Progenitor cell of endocrine pancreas (in vitro differentiated cells): ENCODE data around the gene TRAF7. TPM values are rescaled to one million over a fixed set of nuclear protein-coding genes. Genes with fewer than 3 reads are reported as not detected.
A peak's percentile ranks its signal among the peaks of the same experiment; 100 is the strongest.

Experiments
- DNase-seq: peaks from one replicate; pipeline ENCODE4 v3.0.0; 2021; ENCODE audit warnings: low spot score; ENCODE audit not compliant: unreplicated experiment
- H3K27ac Mint-ChIP-seq: 2 replicates; pipeline ENCODE4 v1.8.0; 2021; ENCODE audit warnings: mild to moderate bottlenecking, moderate library complexity, mixed read lengths
- H3K27me3 Mint-ChIP-seq: 2 replicates; pipeline ENCODE4 v1.8.0; 2021; ENCODE audit warnings: mixed read lengths
- H3K36me3 Mint-ChIP-seq: 2 replicates; pipeline ENCODE4 v1.8.0; 2022; ENCODE audit warnings: mixed read lengths; ENCODE audit not compliant: insufficient read depth
- H3K4me1 Mint-ChIP-seq: 2 replicates; pipeline ENCODE4 v1.8.0; 2021; ENCODE audit warnings: low read depth, mixed read lengths
- H3K4me3 Mint-ChIP-seq: 2 replicates; pipeline ENCODE4 v1.8.0; 2021; ENCODE audit warnings: low read depth, mild to moderate bottlenecking, moderate library complexity, mixed read lengths
- H3K9me3 Mint-ChIP-seq: 2 replicates; pipeline ENCODE4 v1.8.0; 2021; ENCODE audit warnings: low read depth, mixed read lengths
- CTCF ChIP-seq: fragments of 200-600 bp; sonication (generic); IDR thresholded peaks from one replicate; pipeline ENCODE4 v1.5.0; 2021; ENCODE audit warnings: antibody characterized with exemption, mild to moderate bottlenecking; ENCODE audit not compliant: unreplicated experiment
- total RNA-seq: library from RNA; stranded (reverse); gene quantifications from 2 replicates; pipeline ENCODE4 v1.2.1, GENCODE V29; 2021

Gene TRAF7
- total RNA-seq, 1 donor from 2014 or later: 85.2 TPM

GRCh38 chr16:2150418-2151187, 5.0 kb upstream of the TRAF7 start:
- no peak for TF ChIP-seq CTCF
- Mint-ChIP-seq H3K9me3 (no peaks in the 10 kb centered on the region), H3K27me3 (peaks cover 4% of the 10 kb centered on the region), H3K27ac (peak overlapping the region; percentile 20), H3K4me3 (peak overlapping the region; percentile 60), H3K36me3 (peaks cover 5% of the 10 kb centered on the region), H3K4me1 (peaks cover 32% of the 10 kb centered on the region)
- no peak for DNase-seq

GRCh38 chr16:2151188-2152091, 4.1 kb upstream of the TRAF7 start:
- H3K9me3 Mint-ChIP-seq: no peaks in the 10 kb centered on the region
- no peak for DNase-seq
- no peaks in the 10 kb centered on the region for H3K27me3 Mint-ChIP-seq
- peak overlapping the region; percentile 60 for H3K4me3 Mint-ChIP-seq
- H3K27ac Mint-ChIP-seq: no peak overlapping the region
- peaks cover 5% of the 10 kb centered on the region for H3K36me3 Mint-ChIP-seq
- no peak for TF ChIP-seq CTCF
- H3K4me1 Mint-ChIP-seq: peaks cover 36% of the 10 kb centered on the region

- peaks cover 50% of the 10 kb centered on the region for H3K4me1 Mint-ChIP-seq
- H3K9me3 Mint-ChIP-seq: no peaks in the 10 kb centered on the region
- TF ChIP-seq CTCF: no peak
- H3K36me3 Mint-ChIP-seq: peaks cover 5% of the 10 kb centered on the region
- no peak for DNase-seq
- no peaks in the 10 kb centered on the region for H3K27me3 Mint-ChIP-seq
- H3K4me3 Mint-ChIP-seq: peak overlapping the region; percentile 92
- peak overlapping the region; percentile 74 for H3K27ac Mint-ChIP-seq
Measured at GRCh38 chr16:2152695-2153506, 2.7 kb upstream of the TRAF7 start.

GRCh38 chr16:2154533-2155090, 970 bp upstream of the TRAF7 start:
- Mint-ChIP-seq H3K27me3 (no peaks in the 10 kb centered on the region), H3K36me3 (peaks cover 5% of the 10 kb centered on the region), H3K27ac (peak overlapping the region; percentile 93), H3K4me1 (peaks cover 52% of the 10 kb centered on the region), H3K9me3 (no peaks in the 10 kb centered on the region), H3K4me3 (peak overlapping the region; percentile 92)
- no peak for DNase-seq
- no peak for TF ChIP-seq CTCF
